DMS79 (cell line): Measurements from ENCODE around the gene NR2F6.
"Not testable (repeated sequence)": the region's sequence is repeated elsewhere in the genome, so short reads cannot be mapped to it uniquely, and the experiment has no call there.

ENCODE experiments used
- DNase-seq: peaks from one replicate; lab custom pipeline; 2025; lab: John Stamatoyannopoulos, UW

The NR2F6 gene

DNA sequence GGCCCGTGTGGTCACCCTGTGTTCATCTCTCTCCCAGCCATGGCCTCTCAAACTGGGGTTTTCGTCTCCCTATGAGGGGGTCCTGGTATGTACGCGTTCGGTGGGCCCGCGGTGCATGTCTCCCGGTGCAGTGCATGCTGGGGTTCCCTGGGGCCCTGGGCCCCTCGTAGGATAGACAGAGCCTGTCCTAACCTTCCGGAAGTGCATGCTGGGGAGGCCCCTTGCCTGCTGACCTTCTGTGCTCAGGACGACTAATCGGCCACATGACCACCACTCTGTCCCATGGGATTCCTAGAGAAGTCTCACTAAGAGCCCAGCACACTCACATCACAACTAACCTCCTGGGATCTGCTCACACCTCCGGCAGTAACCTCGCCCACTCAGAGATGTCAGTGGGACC lies 35.4 kb downstream of the NR2F6 start:
- no peak for DNase-seq

GRCh38 chr19:17209126-17210036 lies 36.3 kb downstream of the NR2F6 start:
- DNase-seq = no peak

DNA sequence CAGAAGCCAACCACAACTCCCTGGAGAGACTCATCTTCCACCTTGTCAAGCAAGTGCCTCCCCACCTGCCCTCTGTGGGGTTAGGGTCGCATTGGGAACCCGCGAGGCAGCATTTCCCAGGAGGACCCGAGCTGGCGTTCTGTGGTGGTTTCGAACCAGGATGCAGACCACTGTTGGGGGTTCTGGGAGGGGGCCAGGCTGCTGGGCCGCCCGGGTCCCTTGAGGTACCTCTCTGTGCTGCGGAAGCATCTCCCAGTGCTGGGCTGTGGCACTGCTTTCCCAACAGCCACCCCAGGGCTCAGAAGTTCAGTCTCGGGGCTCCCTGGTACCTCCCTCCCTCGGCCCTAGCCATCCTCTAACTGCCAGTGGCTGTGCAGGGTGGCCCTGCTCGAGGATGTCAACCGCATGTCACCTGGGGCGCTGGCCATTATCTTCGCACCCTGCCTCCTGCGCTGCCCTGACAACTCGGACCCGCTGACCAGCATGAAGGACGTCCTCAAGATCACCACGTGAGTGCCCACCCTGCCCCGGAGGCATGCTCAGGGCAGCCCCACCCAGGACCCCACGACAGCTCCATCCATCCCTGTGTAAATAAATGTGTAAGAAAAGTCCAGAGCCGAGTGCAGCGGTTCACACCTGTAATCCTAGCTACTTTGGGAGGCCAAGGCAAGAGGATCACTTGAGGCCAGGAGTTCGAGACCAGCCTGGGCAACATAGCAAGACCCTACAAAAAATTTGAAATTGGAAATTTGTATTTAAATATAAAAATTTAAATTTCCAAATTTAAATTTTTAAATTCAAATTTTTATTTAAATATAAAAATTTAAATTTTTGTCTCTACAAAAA lies 38.8 kb downstream of the NR2F6 start:
- no peak for DNase-seq

DNA sequence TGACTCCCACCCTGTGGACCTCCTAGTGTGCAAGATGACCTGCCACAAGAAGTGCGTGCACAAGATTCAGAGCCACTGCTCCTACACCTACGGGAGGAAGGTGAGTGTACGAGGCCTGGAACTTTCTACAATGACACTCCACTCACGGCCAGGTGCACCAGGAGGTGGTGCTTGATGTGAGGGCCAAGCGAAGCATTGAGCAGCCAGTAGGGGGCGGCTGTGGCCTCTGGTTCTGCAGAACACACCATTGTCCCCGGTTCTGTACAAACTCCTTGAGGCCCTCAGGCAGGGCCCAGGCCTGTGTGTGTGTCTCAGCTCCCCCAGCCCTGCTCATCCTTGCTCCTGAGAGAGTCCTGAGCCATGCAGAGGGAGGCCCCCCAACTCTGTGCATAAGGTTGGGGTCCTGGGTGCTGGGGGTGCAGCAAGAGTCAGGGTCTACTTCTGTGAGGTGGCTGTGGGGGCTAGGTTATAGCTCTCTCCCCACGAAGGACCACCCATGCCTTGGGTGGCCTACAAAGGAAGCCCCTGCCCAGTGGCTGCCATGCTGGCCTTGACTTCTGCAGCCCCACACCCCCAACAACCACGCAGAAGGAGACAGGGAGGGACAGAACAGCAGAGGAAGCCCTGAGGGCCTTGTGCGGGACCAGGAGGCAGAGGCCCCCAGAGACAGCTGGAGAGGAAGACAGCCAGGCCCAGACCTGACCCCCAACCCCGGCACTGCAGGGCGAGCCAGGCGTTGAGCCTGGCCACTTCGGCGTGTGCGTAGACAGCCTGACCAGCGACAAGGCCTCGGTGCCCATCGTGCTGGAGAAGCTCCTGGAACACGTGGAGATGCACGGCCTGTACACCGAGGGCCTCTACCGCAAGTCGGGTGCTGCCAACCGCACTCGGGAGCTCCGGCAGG lies 40.2 kb downstream of the NR2F6 start:
- DNase-seq = no peak

- no peak for DNase-seq
These were observed 43.0 kb downstream of the NR2F6 start for GRCh38 chr19:17202713-17203112.

DNA sequence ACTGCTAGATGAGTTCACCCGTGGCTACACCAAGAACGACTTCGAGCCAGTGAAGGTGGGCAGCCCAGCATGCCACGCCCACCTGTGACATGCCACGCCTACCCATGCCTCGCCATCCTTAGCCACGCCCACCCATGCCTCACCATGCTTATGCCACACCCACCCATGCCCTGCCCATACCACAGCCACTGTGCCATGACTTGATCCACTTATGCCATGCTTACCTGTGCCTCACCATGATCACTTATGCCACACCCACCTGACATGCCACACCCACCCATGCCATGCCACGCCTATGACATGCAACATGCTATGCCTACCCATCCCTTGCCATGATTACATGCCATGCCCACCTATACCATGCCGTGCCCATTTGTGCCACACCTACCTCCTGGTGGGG lies 43.5 kb downstream of the NR2F6 start:
- no peak for DNase-seq

- DNase-seq = no peak
These were observed 45.2 kb downstream of the NR2F6 start for GRCh38 chr19:17200408-17201079.

GRCh38 chr19:17197666-17198065 lies 48.1 kb downstream of the NR2F6 start:
- no peak for DNase-seq

DNA sequence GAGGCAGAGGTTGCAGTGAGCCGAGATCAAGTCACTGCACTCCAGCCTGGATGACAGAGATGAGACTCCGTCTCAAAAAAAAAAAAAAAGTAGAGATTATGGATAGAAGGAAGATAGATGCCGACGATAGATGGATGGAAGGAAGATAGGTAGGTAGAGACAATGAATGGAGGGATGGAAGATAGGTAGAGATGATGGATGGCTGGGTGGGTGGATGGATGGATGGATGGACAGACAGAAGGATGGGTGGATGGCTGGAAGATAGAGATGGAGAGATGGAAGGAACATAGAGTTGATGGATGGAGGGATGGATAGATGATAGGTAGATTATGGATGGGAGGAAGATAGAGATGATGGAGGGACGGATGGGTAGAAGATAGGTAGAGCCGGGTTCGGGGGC lies 49.1 kb downstream of the NR2F6 start:
- DNase-seq = no peak

- DNase-seq = no peak
These were observed 50.6 kb downstream of the NR2F6 start for GRCh38 chr19:17195106-17195505.

DNA sequence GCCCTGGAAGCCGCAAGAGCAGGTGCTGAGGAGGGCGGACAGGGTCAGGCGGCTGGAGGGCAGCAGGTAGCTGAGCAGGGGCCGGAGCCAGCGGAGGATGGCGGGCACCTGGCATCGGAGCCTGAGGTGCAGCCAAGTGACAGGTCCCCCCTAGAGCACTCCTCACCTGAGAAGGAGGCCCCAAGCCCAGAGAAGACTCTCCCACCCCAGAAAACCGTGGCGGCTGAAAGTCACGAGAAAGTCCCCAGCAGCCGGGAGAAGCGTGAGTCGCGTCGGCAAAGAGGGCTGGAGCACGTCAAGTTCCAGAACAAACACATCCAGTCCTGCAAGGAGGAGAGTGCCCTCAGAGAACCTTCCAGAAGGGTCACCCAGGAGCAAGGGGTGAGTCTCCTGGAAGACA lies 51.1 kb downstream of the NR2F6 start:
- no peak for DNase-seq

DNA sequence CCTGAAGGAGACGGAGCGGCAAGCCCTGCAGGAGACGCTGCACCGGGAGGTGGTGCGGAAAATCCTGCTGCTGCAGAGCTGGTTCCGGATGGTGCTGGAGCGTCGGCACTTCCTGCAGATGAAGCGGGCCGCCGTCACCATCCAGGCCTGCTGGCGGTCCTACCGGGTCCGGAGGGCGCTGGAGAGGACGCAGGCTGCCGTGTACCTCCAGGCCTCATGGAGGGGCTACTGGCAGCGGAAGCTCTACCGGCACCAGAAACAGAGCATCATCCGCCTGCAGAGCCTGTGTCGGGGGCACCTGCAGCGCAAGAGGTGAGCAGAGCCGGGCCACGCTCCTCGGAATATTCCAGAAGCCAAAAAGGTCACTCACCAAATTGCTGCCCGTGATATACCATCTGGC lies 53.0 kb downstream of the NR2F6 start:
- DNase-seq = no peak

DNA sequence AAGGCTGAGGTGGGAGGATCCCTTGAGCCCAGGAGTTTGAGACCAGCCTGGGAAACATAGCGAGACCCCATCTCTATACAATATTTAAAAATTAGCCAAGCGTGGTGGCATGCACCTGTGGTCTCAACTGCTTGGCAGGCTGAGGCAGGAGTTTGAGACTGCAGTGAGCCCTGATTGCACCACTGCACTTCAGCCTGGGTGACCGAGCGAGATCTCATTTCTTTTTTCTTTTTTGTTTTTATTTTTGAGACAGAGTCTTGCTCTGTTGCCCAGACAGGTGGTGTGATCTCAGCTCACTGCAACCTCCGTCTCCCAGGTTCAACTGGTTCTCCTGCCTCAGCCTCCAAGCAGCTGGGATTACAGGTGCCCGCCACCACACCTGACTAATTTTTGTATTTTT lies 54.0 kb downstream of the NR2F6 start:
- DNase-seq = not testable (repeated sequence)

DNA sequence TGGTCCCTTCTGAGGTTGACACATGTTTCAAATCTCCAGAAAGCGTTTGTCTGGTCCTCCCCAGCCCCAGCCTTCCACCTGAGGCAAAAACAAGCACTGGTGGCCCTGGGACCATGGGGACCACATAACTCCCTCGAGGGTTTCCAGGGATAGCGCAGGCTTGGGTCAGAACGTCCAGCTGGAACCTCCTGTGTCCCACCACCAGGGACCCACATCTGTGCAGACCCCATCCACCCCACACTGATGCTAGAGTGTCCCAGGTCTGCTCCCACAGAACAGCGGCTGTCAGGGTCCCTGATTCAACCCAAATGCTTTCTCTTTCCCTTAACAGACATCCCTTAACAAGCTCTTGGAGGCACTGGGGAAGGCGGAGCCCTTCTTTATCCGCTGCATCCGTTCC lies 60.1 kb downstream of the NR2F6 start:
- no peak for DNase-seq

DNA sequence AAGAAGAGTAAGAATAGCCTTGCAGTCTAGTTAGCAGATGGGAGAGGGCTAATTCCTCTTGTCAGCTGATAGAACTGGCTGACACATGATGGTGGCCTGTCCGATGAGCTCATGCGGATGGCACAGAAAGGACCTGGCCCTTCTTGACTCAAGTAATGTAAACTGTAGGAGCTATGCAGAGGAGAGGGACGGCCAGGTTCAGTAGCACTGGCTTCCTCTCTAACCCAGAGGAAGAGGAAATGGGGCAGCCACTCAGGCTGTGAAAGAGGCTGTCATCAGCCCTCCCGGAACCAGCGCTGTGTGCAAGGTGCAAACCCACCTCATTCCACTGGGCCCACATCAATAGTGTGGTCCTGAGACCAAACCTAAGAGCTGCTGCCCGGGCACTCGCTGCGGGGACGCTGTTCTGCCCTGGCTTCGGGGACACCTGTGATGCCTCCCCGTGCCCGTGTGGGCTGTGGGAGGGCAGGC lies 61.3 kb downstream of the NR2F6 start:
- DNase-seq = no peak

DNA sequence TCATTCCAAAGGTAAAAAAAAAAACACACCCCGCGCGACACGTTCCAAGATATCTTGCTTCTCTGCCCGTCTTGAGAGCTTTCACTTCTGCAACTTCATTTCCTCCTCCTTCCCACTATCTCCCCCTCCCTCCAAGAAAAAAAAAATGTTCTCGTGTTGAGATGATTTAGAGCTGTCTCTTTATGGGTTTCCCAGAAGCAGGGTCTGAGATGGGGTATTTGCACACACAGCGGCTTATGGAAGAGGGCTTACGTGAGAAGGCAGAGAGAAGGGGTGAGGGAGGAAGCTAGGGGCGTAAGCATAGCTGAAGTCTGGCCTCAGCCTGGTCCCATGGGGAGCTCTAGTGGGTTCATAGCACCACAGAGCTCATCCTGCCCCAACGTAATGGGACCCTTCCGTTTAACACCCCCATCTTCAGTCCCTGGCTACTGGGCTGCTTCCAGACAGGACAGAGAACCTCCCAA lies 61.8 kb downstream of the NR2F6 start:
- DNase-seq = no peak

DNA sequence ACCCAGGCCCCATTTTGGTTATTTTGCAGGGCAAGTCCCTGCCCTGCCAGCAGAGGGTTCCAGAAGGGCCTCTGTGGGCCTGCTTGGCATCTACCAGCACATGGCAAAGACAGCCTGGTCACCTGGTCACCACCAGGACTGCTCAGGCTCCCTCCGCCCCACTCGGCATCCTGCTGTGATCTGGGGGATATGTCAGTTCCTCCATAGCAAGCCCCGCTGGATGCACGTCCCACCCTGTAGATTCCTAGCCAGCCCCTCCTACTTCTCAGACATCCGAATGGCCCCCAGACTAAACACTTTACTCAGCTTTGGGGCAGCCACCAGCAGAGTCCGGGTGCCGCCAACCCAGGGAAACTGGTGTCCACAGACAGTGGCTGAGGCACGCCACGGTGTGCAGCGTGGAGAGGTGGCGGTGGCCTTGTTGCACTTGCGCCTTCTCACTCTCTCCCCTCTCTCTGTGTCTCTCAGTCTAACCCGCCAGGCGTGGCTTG lies 62.4 kb downstream of the NR2F6 start:
- DNase-seq = no peak
